Stimulated activated naive CD8-positive, alpha-beta T cell treated with anti-CD3 and anti-CD28 coated beads, Interleukin-15, Interleukin-2, amounts not matched to agents 100 ng/mL and 50 ng/mL, for 24 hours (primary cell): ENCODE measurements around the gene PCDHA10.
"Not testable (repeated sequence)": the region's sequence is repeated elsewhere in the genome, so short reads cannot be mapped to it uniquely, and the experiment has no call there.

Source experiments
- H3K27ac Mint-ChIP-seq: one replicate; pipeline ENCODE4 v1.8.0; 2021; ENCODE audit warnings: mild to moderate bottlenecking, mixed read lengths
- H3K27me3 Mint-ChIP-seq: one replicate; pipeline ENCODE4 v1.8.0; 2021; ENCODE audit warnings: mixed read lengths
- H3K36me3 Mint-ChIP-seq: one replicate; pipeline ENCODE4 v1.8.0; 2021; ENCODE audit warnings: low read depth, mixed read lengths
- H3K4me1 Mint-ChIP-seq: one replicate; pipeline ENCODE4 v1.8.0; 2021; ENCODE audit warnings: low read depth, mixed read lengths
- H3K4me3 Mint-ChIP-seq: one replicate; pipeline ENCODE4 v1.8.0; 2021; ENCODE audit warnings: mild to moderate bottlenecking, mixed read lengths
- H3K9me3 Mint-ChIP-seq: one replicate; pipeline ENCODE4 v1.8.0; 2021; ENCODE audit warnings: mixed read lengths

The PCDHA10 gene

GRCh38 chr5:140833993-140834392 lies 21.7 kb upstream of the PCDHA10 start, which contains the start of gene PCDHA7:
Gene PCDHA7 (plus strand): TSS chr5:140834269. CDS start chr5:140834384, 115 bp downstream.
- H3K9me3 Mint-ChIP-seq, result peaks cover 21% of the 10 kb centered on the region
- H3K27me3 Mint-ChIP-seq, result peaks cover 39% of the 10 kb centered on the region
- no peak within 1 kb of the TSS for H3K4me3 Mint-ChIP-seq
- H3K36me3 Mint-ChIP-seq, result peaks cover 11% of the 10 kb centered on the region
- no peaks in the 10 kb centered on the region for H3K4me1 Mint-ChIP-seq
- H3K27ac Mint-ChIP-seq, result no peak within 1 kb of the TSS

GRCh38 chr5:140834439-140835008 lies 21.2 kb upstream of the PCDHA10 start:
- not testable (repeated sequence) for H3K4me1 Mint-ChIP-seq, H3K4me3 Mint-ChIP-seq, H3K27ac Mint-ChIP-seq
- peaks cover 40% of the 10 kb centered on the region for H3K27me3 Mint-ChIP-seq
- peaks cover 11% of the 10 kb centered on the region for H3K36me3 Mint-ChIP-seq
- peaks cover 20% of the 10 kb centered on the region for H3K9me3 Mint-ChIP-seq

GRCh38 chr5:140835622-140836510 lies 19.8 kb upstream of the PCDHA10 start:
- Mint-ChIP-seq H3K27ac (no peak overlapping the region), H3K36me3 (peaks cover 11% of the 10 kb centered on the region), H3K4me3 (no peak overlapping the region), H3K4me1 (no peaks in the 10 kb centered on the region), H3K9me3 (peaks cover 25% of the 10 kb centered on the region), H3K27me3 (peaks cover 47% of the 10 kb centered on the region)

- peaks cover 34% of the 10 kb centered on the region for H3K27me3 Mint-ChIP-seq
- H3K27ac Mint-ChIP-seq, result no peak within 1 kb of the TSS
- peaks cover 15% of the 10 kb centered on the region for H3K9me3 Mint-ChIP-seq
- H3K4me3 Mint-ChIP-seq, result no peak within 1 kb of the TSS
- no peaks in the 10 kb centered on the region for H3K4me1 Mint-ChIP-seq
- peaks cover 4% of the 10 kb centered on the region for H3K36me3 Mint-ChIP-seq
These were observed 14.4 kb upstream of the PCDHA10 start, which contains the start of gene PCDHA8 for GRCh38 chr5:140840978-140841962. Gene PCDHA8 (plus strand): TSS chr5:140841187. CDS start chr5:140841322, 135 bp downstream.

GRCh38 chr5:140842798-140843733 lies 12.6 kb upstream of the PCDHA10 start:
- peaks cover 38% of the 10 kb centered on the region for H3K27me3 Mint-ChIP-seq
- no peak overlapping the region for H3K4me3 Mint-ChIP-seq
- no peaks in the 10 kb centered on the region for H3K4me1 Mint-ChIP-seq
- peaks cover 4% of the 10 kb centered on the region for H3K36me3 Mint-ChIP-seq
- no peak overlapping the region for H3K27ac Mint-ChIP-seq
- H3K9me3 Mint-ChIP-seq, result peaks cover 22% of the 10 kb centered on the region

- not testable (repeated sequence) for H3K36me3 Mint-ChIP-seq, H3K9me3 Mint-ChIP-seq, H3K4me3 Mint-ChIP-seq, H3K4me1 Mint-ChIP-seq, H3K27ac Mint-ChIP-seq, H3K27me3 Mint-ChIP-seq
These were observed 7.3 kb upstream of the PCDHA10 start, which contains the start of gene PCDHA9 for GRCh38 chr5:140848139-140849102. Gene PCDHA9 (plus strand): TSS chr5:140848382. CDS start chr5:140848496, 114 bp downstream.

GRCh38 chr5:140849831-140850634 lies 5.7 kb upstream of the PCDHA10 start:
- H3K9me3 Mint-ChIP-seq, H3K4me1 Mint-ChIP-seq, H3K27ac Mint-ChIP-seq, H3K36me3 Mint-ChIP-seq, H3K4me3 Mint-ChIP-seq: not testable (repeated sequence)
- H3K27me3 Mint-ChIP-seq, result peaks cover 12% of the 10 kb centered on the region

GRCh38 chr5:140857177-140857986 lies 1.7 kb downstream of the PCDHA10 start:
- peaks cover 3% of the 10 kb centered on the region for H3K9me3 Mint-ChIP-seq
- H3K27ac Mint-ChIP-seq, result no peak overlapping the region
- H3K36me3 Mint-ChIP-seq, result peaks cover 6% of the 10 kb centered on the region
- H3K4me3 Mint-ChIP-seq, result no peak overlapping the region
- H3K27me3 Mint-ChIP-seq, result peaks cover 12% of the 10 kb centered on the region
- no peaks in the 10 kb centered on the region for H3K4me1 Mint-ChIP-seq

- peaks cover 12% of the 10 kb centered on the region for H3K27me3 Mint-ChIP-seq
- H3K27ac Mint-ChIP-seq, result no peak overlapping the region
- no peak overlapping the region for H3K4me3 Mint-ChIP-seq
- H3K9me3 Mint-ChIP-seq, result peaks cover 3% of the 10 kb centered on the region
- peaks cover 6% of the 10 kb centered on the region for H3K36me3 Mint-ChIP-seq
- no peaks in the 10 kb centered on the region for H3K4me1 Mint-ChIP-seq
These were observed 2.2 kb downstream of the PCDHA10 start for GRCh38 chr5:140857987-140858240.

GRCh38 chr5:140862441-140863295 lies 7.0 kb downstream of the PCDHA10 start:
- H3K4me3 Mint-ChIP-seq, result no peak overlapping the region
- no peaks in the 10 kb centered on the region for H3K4me1 Mint-ChIP-seq
- no peaks in the 10 kb centered on the region for H3K36me3 Mint-ChIP-seq
- H3K27me3 Mint-ChIP-seq, result peaks cover 10% of the 10 kb centered on the region
- no peak overlapping the region for H3K27ac Mint-ChIP-seq
- H3K9me3 Mint-ChIP-seq, result peaks cover 8% of the 10 kb centered on the region
